WTC11 (cell line): ENCODE data around the gene CYP27C1. TPM values are rescaled to one million over a fixed set of nuclear protein-coding genes. Genes with fewer than 3 reads are reported as not detected.

ENCODE experiments used
- ATAC-seq: fragments of 200-7000 bp; cut with Tn5 transposase; 2 replicates; pipeline ENCODE4 v1.10.0; 2021; ENCODE audit warnings: mild to moderate bottlenecking, moderate library complexity
- CTCF ChIA-PET: fragments of 300-600 bp; sonication (Branson Sonifier 250); formaldehyde crosslinking; loops from one replicate; lab custom pipeline; 2021; ENCODE audit warnings: antibody characterized with exemption; lab: Charles Lee
- POLR2A ChIA-PET: fragments of 350-600 bp; sonication (Branson Sonifier 250); formaldehyde crosslinking; loops from one replicate; lab custom pipeline; 2021; ENCODE audit warnings: antibody characterized with exemption; lab: Charles Lee
- DNase-seq: peaks from one replicate; pipeline ENCODE4 v3.0.0; 2021; ENCODE audit warnings: low spot score
- H3K27ac Mint-ChIP-seq: 2 replicates; pipeline ENCODE4 v1.8.0; 2021; ENCODE audit warnings: mixed read lengths
- H3K27me3 Mint-ChIP-seq: 2 replicates; pipeline ENCODE4 v1.8.0; 2021; ENCODE audit warnings: low read depth, mild to moderate bottlenecking, moderate library complexity, mixed read lengths
- H3K36me3 Mint-ChIP-seq: 2 replicates; pipeline ENCODE4 v1.8.0; 2021; ENCODE audit warnings: mixed read lengths
- H3K4me1 Mint-ChIP-seq: 2 replicates; pipeline ENCODE4 v1.8.0; 2022; ENCODE audit warnings: mixed read lengths
- H3K4me3 Mint-ChIP-seq: 2 replicates; pipeline ENCODE4 v1.8.0; 2021; ENCODE audit warnings: mild to moderate bottlenecking, moderate library complexity, mixed read lengths
- H3K9me3 Mint-ChIP-seq: 2 replicates; pipeline ENCODE4 v1.8.0; 2021; ENCODE audit warnings: mixed read lengths
- CREM ChIP-seq: sonication (generic); formaldehyde crosslinking; IDR thresholded peaks from 2 replicates; pipeline ENCODE4 v1.8.1; 2022; ENCODE audit warnings: mild to moderate bottlenecking, missing genetic modification reagents, moderate library complexity
- FOXP1 ChIP-seq: sonication (generic); formaldehyde crosslinking; IDR thresholded peaks from 2 replicates; pipeline ENCODE4 v1.8.0; 2022; ENCODE audit warnings: missing genetic modification reagents, mild to moderate bottlenecking, moderate library complexity, borderline replicate concordance
- JUN ChIP-seq: sonication (generic); formaldehyde crosslinking; IDR thresholded peaks from 2 replicates; pipeline ENCODE4 v1.8.0; 2023; ENCODE audit warnings: mild to moderate bottlenecking, missing genetic modification reagents
- NR2C2 ChIP-seq: sonication (generic); formaldehyde crosslinking; IDR thresholded peaks from 2 replicates; pipeline ENCODE4 v1.8.0; 2022; ENCODE audit warnings: mild to moderate bottlenecking, missing genetic modification reagents
- NR3C1 ChIP-seq: sonication (generic); formaldehyde crosslinking; conservative IDR thresholded peaks from 2 replicates; pipeline ENCODE4 v1.8.1; 2023; ENCODE audit warnings: low read depth, mild to moderate bottlenecking, missing genetic modification reagents
- RORB ChIP-seq: fragments of 250-450 bp; sonication (Bioruptor Pico); IDR thresholded peaks from 2 replicates; pipeline ENCODE4 v1.9.0; 2021; ENCODE audit warnings: mild to moderate bottlenecking
- SMAD3 ChIP-seq: sonication (generic); formaldehyde crosslinking; IDR thresholded peaks from 2 replicates; pipeline ENCODE4 v1.8.0; 2022; ENCODE audit warnings: missing genetic modification reagents, mild to moderate bottlenecking, borderline replicate concordance
- SMAD4 ChIP-seq: sonication (generic); formaldehyde crosslinking; IDR thresholded peaks from 2 replicates; pipeline ENCODE4 v1.8.0; 2022; ENCODE audit warnings: mild to moderate bottlenecking, missing genetic modification reagents
- SP1 ChIP-seq: sonication (generic); formaldehyde crosslinking; conservative IDR thresholded peaks from 2 replicates; pipeline ENCODE4 v1.8.1; 2022; ENCODE audit warnings: missing genetic modification reagents
- TEAD1 ChIP-seq: sonication (generic); formaldehyde crosslinking; IDR thresholded peaks from 2 replicates; pipeline ENCODE4 v1.8.0; 2022; ENCODE audit warnings: mild to moderate bottlenecking, missing genetic modification reagents
- TEAD4 ChIP-seq: sonication (generic); formaldehyde crosslinking; IDR thresholded peaks from 2 replicates; pipeline ENCODE4 v1.8.0; 2022; ENCODE audit warnings: mild to moderate bottlenecking, missing genetic modification reagents
- ZNF263 ChIP-seq: sonication (generic); formaldehyde crosslinking; IDR thresholded peaks from 2 replicates; pipeline ENCODE4 v1.8.1; 2022; ENCODE audit warnings: low read depth, mild to moderate bottlenecking, moderate library complexity, missing genetic modification reagents
- total RNA-seq: library from RNA; stranded (reverse); gene quantifications from 3 replicates; pipeline ENCODE4 v1.2.3, GENCODE V29; 2021
- TF ChIP-seq, protein P1 (sequence below): sonication (generic); formaldehyde crosslinking; IDR thresholded peaks from 2 replicates; pipeline ENCODE4 v1.8.0; 2022; ENCODE audit warnings: mild to moderate bottlenecking, missing genetic modification reagents
- TF ChIP-seq, protein P2 (sequence below): fragments of 200-600 bp; IDR thresholded peaks from 2 replicates; pipeline ENCODE4 v1.8.0; 2022; ENCODE audit warnings: antibody characterized with exemption
- TF ChIP-seq, protein P3 (sequence below): sonication (generic); formaldehyde crosslinking; IDR thresholded peaks from 2 replicates; pipeline ENCODE4 v1.8.0; 2023; ENCODE audit warnings: missing genetic modification reagents, mild to moderate bottlenecking, borderline replicate concordance
- TF ChIP-seq, protein P4 (sequence below): sonication (generic); formaldehyde crosslinking; conservative IDR thresholded peaks from 2 replicates; pipeline ENCODE4 v1.8.1; 2022; ENCODE audit warnings: mild to moderate bottlenecking, missing genetic modification reagents
- TF ChIP-seq, protein P5 (sequence below): sonication (generic); formaldehyde crosslinking; IDR thresholded peaks from 2 replicates; pipeline ENCODE4 v1.8.1; 2023; ENCODE audit warnings: mild to moderate bottlenecking, missing genetic modification reagents, borderline replicate concordance
- TF ChIP-seq, protein P6 (sequence below): fragments of 250-450 bp; sonication (Bioruptor Pico); IDR thresholded peaks from 2 replicates; pipeline ENCODE4 v1.9.0; 2021; ENCODE audit warnings: mild to moderate bottlenecking
- TF ChIP-seq, protein P7 (sequence below): sonication (generic); formaldehyde crosslinking; IDR thresholded peaks from 2 replicates; pipeline ENCODE4 v1.8.1; 2023; ENCODE audit warnings: mild to moderate bottlenecking, missing genetic modification reagents

CYP27C1 gene
- total RNA-seq, 1 experiment from 2014 or later = 2.4 TPM

DNA sequence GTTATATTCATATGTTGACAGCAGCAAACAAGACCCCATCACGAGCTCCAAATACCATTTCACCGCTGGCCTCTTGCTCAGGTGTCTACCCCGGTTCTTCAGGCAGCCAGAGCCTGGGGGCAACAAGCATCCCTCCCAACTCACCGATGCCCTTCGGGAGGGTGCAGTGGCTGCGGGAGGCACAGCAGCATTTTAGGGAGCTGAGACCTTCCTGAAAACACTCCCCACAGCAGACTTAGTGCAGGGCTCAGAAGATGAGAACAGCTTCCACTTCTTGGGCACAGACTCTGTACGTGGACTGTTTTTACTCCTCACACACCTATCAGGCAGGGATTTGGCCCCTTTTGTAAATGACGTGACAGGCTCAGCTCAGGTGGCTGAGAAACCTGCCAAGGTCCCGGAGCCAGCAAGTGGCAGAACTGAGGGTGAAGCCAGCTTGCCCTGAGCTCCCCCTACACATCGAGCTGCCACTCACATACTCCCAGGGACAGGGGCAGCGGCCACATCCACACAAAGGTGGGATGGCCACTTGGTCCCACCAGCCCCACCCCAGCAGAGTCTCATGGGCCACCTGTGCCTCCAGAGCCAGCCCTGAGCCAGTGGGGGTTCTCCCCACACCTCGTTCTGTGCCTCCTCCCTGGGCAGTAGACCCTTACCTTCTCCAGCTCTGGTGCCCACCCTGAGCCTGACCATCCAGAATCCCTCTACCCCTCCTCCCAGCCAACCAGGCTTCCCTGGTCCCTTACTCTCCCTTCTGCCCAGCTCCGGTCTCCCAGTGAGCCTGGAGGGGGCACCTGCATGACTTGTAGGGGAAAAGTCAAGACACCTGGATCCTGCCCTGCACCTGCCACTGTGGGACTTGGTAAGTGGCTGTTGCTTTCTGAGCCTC, 28.5 kb downstream of the CYP27C1 start:
- Mint-ChIP-seq H3K27me3 (no peaks in the 10 kb centered on the region), H3K4me3 (no peak overlapping the region), H3K27ac (no peak overlapping the region), H3K36me3 (peaks cover 10% of the 10 kb centered on the region), H3K9me3 (peaks cover 11% of the 10 kb centered on the region; the same call in 1 of the 2 replicates), H3K4me1 (peaks cover 47% of the 10 kb centered on the region)
- ATAC-seq = no peak
- ChIA-PET CTCF (interaction anchor here (1.2 to 1.8 kb wide), 2 partner anchors 124 to 224 kb away, joined by 5 read pairs; no protein-coding TSS in a partner anchor), POLR2A (no interaction called here)
- no peak for DNase-seq
- TF ChIP-seq SP1 (CRISPR knock-in tag) = no peak
- TF ChIP-seq SMAD4 (CRISPR knock-in tag) = no peak
- TF ChIP-seq ZNF263 (CRISPR knock-in tag) = no peak
- TF ChIP-seq, protein P1, sequence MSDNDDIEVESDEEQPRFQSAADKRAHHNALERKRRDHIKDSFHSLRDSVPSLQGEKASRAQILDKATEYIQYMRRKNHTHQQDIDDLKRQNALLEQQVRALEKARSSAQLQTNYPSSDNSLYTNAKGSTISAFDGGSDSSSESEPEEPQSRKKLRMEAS (CRISPR knock-in tag) = no peak
- TF ChIP-seq NR3C1 = no peak
- TF ChIP-seq NR2C2 (CRISPR knock-in tag) = no peak
- TF ChIP-seq RORB (CRISPR knock-in tag) = no peak
- TF ChIP-seq CREM = no peak
- TF ChIP-seq, protein P2, sequence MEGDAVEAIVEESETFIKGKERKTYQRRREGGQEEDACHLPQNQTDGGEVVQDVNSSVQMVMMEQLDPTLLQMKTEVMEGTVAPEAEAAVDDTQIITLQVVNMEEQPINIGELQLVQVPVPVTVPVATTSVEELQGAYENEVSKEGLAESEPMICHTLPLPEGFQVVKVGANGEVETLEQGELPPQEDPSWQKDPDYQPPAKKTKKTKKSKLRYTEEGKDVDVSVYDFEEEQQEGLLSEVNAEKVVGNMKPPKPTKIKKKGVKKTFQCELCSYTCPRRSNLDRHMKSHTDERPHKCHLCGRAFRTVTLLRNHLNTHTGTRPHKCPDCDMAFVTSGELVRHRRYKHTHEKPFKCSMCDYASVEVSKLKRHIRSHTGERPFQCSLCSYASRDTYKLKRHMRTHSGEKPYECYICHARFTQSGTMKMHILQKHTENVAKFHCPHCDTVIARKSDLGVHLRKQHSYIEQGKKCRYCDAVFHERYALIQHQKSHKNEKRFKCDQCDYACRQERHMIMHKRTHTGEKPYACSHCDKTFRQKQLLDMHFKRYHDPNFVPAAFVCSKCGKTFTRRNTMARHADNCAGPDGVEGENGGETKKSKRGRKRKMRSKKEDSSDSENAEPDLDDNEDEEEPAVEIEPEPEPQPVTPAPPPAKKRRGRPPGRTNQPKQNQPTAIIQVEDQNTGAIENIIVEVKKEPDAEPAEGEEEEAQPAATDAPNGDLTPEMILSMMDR = no peak
- TF ChIP-seq, protein P3, sequence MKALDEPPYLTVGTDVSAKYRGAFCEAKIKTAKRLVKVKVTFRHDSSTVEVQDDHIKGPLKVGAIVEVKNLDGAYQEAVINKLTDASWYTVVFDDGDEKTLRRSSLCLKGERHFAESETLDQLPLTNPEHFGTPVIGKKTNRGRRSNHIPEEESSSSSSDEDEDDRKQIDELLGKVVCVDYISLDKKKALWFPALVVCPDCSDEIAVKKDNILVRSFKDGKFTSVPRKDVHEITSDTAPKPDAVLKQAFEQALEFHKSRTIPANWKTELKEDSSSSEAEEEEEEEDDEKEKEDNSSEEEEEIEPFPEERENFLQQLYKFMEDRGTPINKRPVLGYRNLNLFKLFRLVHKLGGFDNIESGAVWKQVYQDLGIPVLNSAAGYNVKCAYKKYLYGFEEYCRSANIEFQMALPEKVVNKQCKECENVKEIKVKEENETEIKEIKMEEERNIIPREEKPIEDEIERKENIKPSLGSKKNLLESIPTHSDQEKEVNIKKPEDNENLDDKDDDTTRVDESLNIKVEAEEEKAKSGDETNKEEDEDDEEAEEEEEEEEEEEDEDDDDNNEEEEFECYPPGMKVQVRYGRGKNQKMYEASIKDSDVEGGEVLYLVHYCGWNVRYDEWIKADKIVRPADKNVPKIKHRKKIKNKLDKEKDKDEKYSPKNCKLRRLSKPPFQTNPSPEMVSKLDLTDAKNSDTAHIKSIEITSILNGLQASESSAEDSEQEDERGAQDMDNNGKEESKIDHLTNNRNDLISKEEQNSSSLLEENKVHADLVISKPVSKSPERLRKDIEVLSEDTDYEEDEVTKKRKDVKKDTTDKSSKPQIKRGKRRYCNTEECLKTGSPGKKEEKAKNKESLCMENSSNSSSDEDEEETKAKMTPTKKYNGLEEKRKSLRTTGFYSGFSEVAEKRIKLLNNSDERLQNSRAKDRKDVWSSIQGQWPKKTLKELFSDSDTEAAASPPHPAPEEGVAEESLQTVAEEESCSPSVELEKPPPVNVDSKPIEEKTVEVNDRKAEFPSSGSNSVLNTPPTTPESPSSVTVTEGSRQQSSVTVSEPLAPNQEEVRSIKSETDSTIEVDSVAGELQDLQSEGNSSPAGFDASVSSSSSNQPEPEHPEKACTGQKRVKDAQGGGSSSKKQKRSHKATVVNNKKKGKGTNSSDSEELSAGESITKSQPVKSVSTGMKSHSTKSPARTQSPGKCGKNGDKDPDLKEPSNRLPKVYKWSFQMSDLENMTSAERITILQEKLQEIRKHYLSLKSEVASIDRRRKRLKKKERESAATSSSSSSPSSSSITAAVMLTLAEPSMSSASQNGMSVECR (CRISPR knock-in tag) = no peak
- TF ChIP-seq SMAD3 (CRISPR knock-in tag) = no peak
- TF ChIP-seq TEAD4 (CRISPR knock-in tag) = no peak
- TF ChIP-seq TEAD1 (CRISPR knock-in tag) = no peak
- no peak for TF ChIP-seq FOXP1 (CRISPR knock-in tag)
- TF ChIP-seq, protein P4, sequence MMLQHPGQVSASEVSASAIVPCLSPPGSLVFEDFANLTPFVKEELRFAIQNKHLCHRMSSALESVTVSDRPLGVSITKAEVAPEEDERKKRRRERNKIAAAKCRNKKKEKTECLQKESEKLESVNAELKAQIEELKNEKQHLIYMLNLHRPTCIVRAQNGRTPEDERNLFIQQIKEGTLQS (CRISPR knock-in tag) = no peak
- TF ChIP-seq, protein P5, sequence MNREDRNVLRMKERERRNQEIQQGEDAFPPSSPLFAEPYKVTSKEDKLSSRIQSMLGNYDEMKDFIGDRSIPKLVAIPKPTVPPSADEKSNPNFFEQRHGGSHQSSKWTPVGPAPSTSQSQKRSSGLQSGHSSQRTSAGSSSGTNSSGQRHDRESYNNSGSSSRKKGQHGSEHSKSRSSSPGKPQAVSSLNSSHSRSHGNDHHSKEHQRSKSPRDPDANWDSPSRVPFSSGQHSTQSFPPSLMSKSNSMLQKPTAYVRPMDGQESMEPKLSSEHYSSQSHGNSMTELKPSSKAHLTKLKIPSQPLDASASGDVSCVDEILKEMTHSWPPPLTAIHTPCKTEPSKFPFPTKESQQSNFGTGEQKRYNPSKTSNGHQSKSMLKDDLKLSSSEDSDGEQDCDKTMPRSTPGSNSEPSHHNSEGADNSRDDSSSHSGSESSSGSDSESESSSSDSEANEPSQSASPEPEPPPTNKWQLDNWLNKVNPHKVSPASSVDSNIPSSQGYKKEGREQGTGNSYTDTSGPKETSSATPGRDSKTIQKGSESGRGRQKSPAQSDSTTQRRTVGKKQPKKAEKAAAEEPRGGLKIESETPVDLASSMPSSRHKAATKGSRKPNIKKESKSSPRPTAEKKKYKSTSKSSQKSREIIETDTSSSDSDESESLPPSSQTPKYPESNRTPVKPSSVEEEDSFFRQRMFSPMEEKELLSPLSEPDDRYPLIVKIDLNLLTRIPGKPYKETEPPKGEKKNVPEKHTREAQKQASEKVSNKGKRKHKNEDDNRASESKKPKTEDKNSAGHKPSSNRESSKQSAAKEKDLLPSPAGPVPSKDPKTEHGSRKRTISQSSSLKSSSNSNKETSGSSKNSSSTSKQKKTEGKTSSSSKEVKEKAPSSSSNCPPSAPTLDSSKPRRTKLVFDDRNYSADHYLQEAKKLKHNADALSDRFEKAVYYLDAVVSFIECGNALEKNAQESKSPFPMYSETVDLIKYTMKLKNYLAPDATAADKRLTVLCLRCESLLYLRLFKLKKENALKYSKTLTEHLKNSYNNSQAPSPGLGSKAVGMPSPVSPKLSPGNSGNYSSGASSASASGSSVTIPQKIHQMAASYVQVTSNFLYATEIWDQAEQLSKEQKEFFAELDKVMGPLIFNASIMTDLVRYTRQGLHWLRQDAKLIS = no peak
- TF ChIP-seq, protein P6, sequence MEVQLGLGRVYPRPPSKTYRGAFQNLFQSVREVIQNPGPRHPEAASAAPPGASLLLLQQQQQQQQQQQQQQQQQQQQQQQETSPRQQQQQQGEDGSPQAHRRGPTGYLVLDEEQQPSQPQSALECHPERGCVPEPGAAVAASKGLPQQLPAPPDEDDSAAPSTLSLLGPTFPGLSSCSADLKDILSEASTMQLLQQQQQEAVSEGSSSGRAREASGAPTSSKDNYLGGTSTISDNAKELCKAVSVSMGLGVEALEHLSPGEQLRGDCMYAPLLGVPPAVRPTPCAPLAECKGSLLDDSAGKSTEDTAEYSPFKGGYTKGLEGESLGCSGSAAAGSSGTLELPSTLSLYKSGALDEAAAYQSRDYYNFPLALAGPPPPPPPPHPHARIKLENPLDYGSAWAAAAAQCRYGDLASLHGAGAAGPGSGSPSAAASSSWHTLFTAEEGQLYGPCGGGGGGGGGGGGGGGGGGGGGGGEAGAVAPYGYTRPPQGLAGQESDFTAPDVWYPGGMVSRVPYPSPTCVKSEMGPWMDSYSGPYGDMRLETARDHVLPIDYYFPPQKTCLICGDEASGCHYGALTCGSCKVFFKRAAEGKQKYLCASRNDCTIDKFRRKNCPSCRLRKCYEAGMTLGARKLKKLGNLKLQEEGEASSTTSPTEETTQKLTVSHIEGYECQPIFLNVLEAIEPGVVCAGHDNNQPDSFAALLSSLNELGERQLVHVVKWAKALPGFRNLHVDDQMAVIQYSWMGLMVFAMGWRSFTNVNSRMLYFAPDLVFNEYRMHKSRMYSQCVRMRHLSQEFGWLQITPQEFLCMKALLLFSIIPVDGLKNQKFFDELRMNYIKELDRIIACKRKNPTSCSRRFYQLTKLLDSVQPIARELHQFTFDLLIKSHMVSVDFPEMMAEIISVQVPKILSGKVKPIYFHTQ = no peak
- no peak for TF ChIP-seq JUN (CRISPR knock-in tag)
- TF ChIP-seq, protein P7, sequence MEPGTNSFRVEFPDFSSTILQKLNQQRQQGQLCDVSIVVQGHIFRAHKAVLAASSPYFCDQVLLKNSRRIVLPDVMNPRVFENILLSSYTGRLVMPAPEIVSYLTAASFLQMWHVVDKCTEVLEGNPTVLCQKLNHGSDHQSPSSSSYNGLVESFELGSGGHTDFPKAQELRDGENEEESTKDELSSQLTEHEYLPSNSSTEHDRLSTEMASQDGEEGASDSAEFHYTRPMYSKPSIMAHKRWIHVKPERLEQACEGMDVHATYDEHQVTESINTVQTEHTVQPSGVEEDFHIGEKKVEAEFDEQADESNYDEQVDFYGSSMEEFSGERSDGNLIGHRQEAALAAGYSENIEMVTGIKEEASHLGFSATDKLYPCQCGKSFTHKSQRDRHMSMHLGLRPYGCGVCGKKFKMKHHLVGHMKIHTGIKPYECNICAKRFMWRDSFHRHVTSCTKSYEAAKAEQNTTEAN = no peak
